IMR-90 (cell line): ENCODE measurements around the gene SHE. TPM values are rescaled to one million over a fixed set of nuclear protein-coding genes. Genes with fewer than 3 reads are reported as not detected.

ENCODE experiments used
- ATAC-seq: fragments of 200-7000 bp; cut with Tn5 transposase; 2 replicates; pipeline ENCODE4 v1.9.1; 2020; ENCODE audit warnings: low read depth, mild to moderate bottlenecking, moderate library complexity
- BruUV-seq: library from RNA; stranded (reverse); fragments of 400-500 nt; replicated peaks from 2 replicates; lab custom pipeline; 2021; lab: Mats Ljungman, UMichigan
- CTCF ChIA-PET: fragments of 300-600 bp; formaldehyde crosslinking; extraction: SDS; loops from one replicate; lab custom pipeline; 2021; ENCODE audit warnings: antibody characterized with exemption; lab: Yijun Ruan, JAX
- POLR2A ChIA-PET: fragments of 300-600 bp; sonication (Branson Sonifier 250); formaldehyde crosslinking; loops from one replicate; lab custom pipeline; 2022; ENCODE audit warnings: antibody characterized with exemption; ENCODE audit not compliant: unreplicated experiment; lab: Charles Lee
- DNase-seq: peaks from one replicate; pipeline ENCODE4 v3.0.0; 2013
- H2AFZ ChIP-seq: replicated peaks from 2 replicates; pipeline ENCODE3; 2013; ENCODE audit warnings: low read length, mild to moderate bottlenecking; ENCODE audit not compliant: poor library complexity
- H2AK5ac ChIP-seq: 2 replicates; pipeline ENCODE4 v1.6.1; 2013; ENCODE audit warnings: low read depth, low read length, inconsistent platforms
- H2AK9ac ChIP-seq: replicated peaks from 2 replicates; pipeline ENCODE3; 2013; ENCODE audit warnings: mild to moderate bottlenecking, low read depth, low read length, moderate library complexity; ENCODE audit not compliant: poor library complexity
- H2BK120ac ChIP-seq: 2 replicates; pipeline ENCODE4 v1.6.1; 2013; ENCODE audit warnings: low read depth, low read length, inconsistent platforms
- H2BK15ac ChIP-seq: 3 replicates; pipeline ENCODE4 v1.6.1; 2013; ENCODE audit warnings: low read depth, low read length, inconsistent platforms
- H2BK20ac ChIP-seq: 2 replicates; pipeline ENCODE4 v1.6.1; 2013; ENCODE audit warnings: low read depth, mild to moderate bottlenecking, inconsistent platforms, low read length, moderate library complexity
- H2BK5ac ChIP-seq: 2 replicates; pipeline ENCODE4 v1.6.1; 2013; ENCODE audit warnings: mild to moderate bottlenecking, low read depth, low read length, inconsistent platforms; ENCODE audit not compliant: poor library complexity, severe bottlenecking
- H3K14ac ChIP-seq: replicated peaks from 2 replicates; pipeline ENCODE4 v1.6.1; 2013; ENCODE audit warnings: low read depth, low read length, inconsistent platforms
- H3K18ac ChIP-seq: 2 replicates; pipeline ENCODE4 v1.6.1; 2013; ENCODE audit warnings: low read depth, low read length, control low read depth
- H3K23ac ChIP-seq: 2 replicates; pipeline ENCODE4 v1.6.1; 2013; ENCODE audit warnings: low read depth, low read length, inconsistent platforms
- H3K27ac ChIP-seq: 2 replicates; pipeline ENCODE4 v1.5.1; 2013; ENCODE audit warnings: mild to moderate bottlenecking, control low read depth, low read length; ENCODE audit not compliant: insufficient read depth
- H3K27me3 ChIP-seq: 2 replicates; pipeline ENCODE4 v1.6.1; 2013; ENCODE audit warnings: low read length; ENCODE audit not compliant: control insufficient read depth, insufficient read depth
- H3K36me3 ChIP-seq: 2 replicates; pipeline ENCODE4 v1.6.1; 2013; ENCODE audit warnings: low read length, mixed read lengths; ENCODE audit not compliant: control insufficient read depth, insufficient read depth
- H3K4ac ChIP-seq: 2 replicates; pipeline ENCODE4 v1.6.1; 2013; ENCODE audit warnings: low read depth, low read length, inconsistent platforms
- H3K4me1 ChIP-seq: 2 replicates; pipeline ENCODE4 v1.6.1; 2013; ENCODE audit warnings: low read length, mixed read lengths; ENCODE audit not compliant: control insufficient read depth, insufficient read depth
- H3K4me2 ChIP-seq: 2 replicates; pipeline ENCODE4 v1.6.1; 2013; ENCODE audit warnings: low read depth, mild to moderate bottlenecking, control low read depth, low read length, moderate library complexity
- H3K4me3 ChIP-seq: 2 replicates; pipeline ENCODE4 v1.5.1; 2013; ENCODE audit warnings: low read depth, mild to moderate bottlenecking, control low read depth, low read length, moderate library complexity; ENCODE audit not compliant: insufficient read depth
- H3K56ac ChIP-seq: 2 replicates; pipeline ENCODE4 v1.6.1; 2013; ENCODE audit warnings: low read length, inconsistent platforms; ENCODE audit not compliant: insufficient read depth; ENCODE audit errors: extremely low read depth
- H3K79me1 ChIP-seq, 2 experiments: 2 replicates each; pipeline ENCODE4 v1.6.1; 2013; ENCODE audit warnings: low read length in 2 of 2, inconsistent platforms in 1 of 2, low read depth in 1 of 2
- H3K9ac ChIP-seq: 2 replicates; pipeline ENCODE4 v1.6.1; 2013; ENCODE audit warnings: low read depth, low read length, control low read depth
- H3K9me1 ChIP-seq: 2 replicates; pipeline ENCODE4 v1.6.1; 2013; ENCODE audit warnings: low read length, inconsistent platforms; ENCODE audit not compliant: insufficient read depth
- H3K9me3 ChIP-seq: 2 replicates; pipeline ENCODE4 v1.6.1; 2013; ENCODE audit warnings: low read length; ENCODE audit not compliant: control insufficient read depth, insufficient read depth
- H4K20me1 ChIP-seq: 2 replicates; pipeline ENCODE4 v1.6.1; 2013; ENCODE audit warnings: low read length, inconsistent platforms; ENCODE audit not compliant: insufficient read depth
- H4K5ac ChIP-seq: 2 replicates; pipeline ENCODE4 v1.6.1; 2013; ENCODE audit warnings: mild to moderate bottlenecking, low read depth, low read length, control low read depth
- H4K8ac ChIP-seq, 2 experiments: 2 replicates each; pipeline ENCODE4 v1.6.1; 2013; ENCODE audit warnings: low read depth in 2 of 2, low read length in 2 of 2, control low read depth in 1 of 2, inconsistent platforms in 1 of 2
- H4K91ac ChIP-seq: 2 replicates; pipeline ENCODE4 v1.6.1; 2013; ENCODE audit warnings: low read depth, low read length, inconsistent platforms; ENCODE audit not compliant: insufficient read depth
- CHD1 ChIP-seq: IDR thresholded peaks from 2 replicates; pipeline ENCODE4 v1.6.1; 2012; ENCODE audit warnings: low read depth, low read length, improper control_type of control experiment
- FOS ChIP-seq: fragments of 150-350 bp; IDR thresholded peaks from 2 replicates; pipeline ENCODE4 v1.6.1; 2016; ENCODE audit warnings: low read depth, low read length
- MAFK ChIP-seq: IDR thresholded peaks from 2 replicates; pipeline ENCODE4 v1.6.1; 2012; ENCODE audit warnings: low read depth, low read length, improper control_type of control experiment
- MAZ ChIP-seq: IDR thresholded peaks from 2 replicates; pipeline ENCODE4 v1.6.1; 2012; ENCODE audit warnings: low read depth, mild to moderate bottlenecking, low read length, improper control_type of control experiment, moderate library complexity, borderline replicate concordance
- MXI1 ChIP-seq: IDR thresholded peaks from 2 replicates; pipeline ENCODE4 v1.6.1; 2012; ENCODE audit warnings: low read depth, mild to moderate bottlenecking, low read length, moderate library complexity, borderline replicate concordance
- POLR2A ChIP-seq: IDR thresholded peaks from 2 replicates; pipeline ENCODE4 v1.6.1; 2012; ENCODE audit warnings: mild to moderate bottlenecking, low read depth, low read length
- RAD21 ChIP-seq: IDR thresholded peaks from 2 replicates; pipeline ENCODE4 v1.6.1; 2012; ENCODE audit warnings: low read length, improper control_type of control experiment
- RCOR1 ChIP-seq: IDR thresholded peaks from 2 replicates; pipeline ENCODE4 v1.6.1; 2012; ENCODE audit warnings: mild to moderate bottlenecking, low read length, improper control_type of control experiment; ENCODE audit not compliant: insufficient replicate concordance
- SMC3 ChIP-seq: fragments of 150-350 bp; IDR thresholded peaks from 2 replicates; pipeline ENCODE4 v1.6.1; 2016; ENCODE audit warnings: low read depth, mild to moderate bottlenecking, antibody characterized with exemption, low read length, moderate library complexity
- USF2 ChIP-seq: fragments of 150-350 bp; IDR thresholded peaks from 2 replicates; pipeline ENCODE4 v1.6.1; 2017; ENCODE audit warnings: mild to moderate bottlenecking, antibody characterized with exemption, low read length, low read depth
- WGBS, 2 experiments: methylation state at CpG; one replicate each; pipeline versions ENCODE4 v1.1.5 to v1.1.7; 2013; ENCODE audit warnings: missing lambda C conversion rate in 2 of 2; ENCODE audit not compliant: insufficient read length in 1 of 2; ENCODE audit errors: extremely low coverage in 2 of 2; 5-methylcytosine and 5-hydroxymethylcytosine counted together
- dilution Hi-C: fragments of 300-500 bp; cut with HindIII; formaldehyde crosslinking; loops from one replicate; pipeline ENCODE4 v1.14.3; 2018; ENCODE audit warnings: low sequenced_read_pairs; ENCODE audit not compliant: unreplicated experiment
- in situ Hi-C: fragments of 300-500 bp; cut with MboI; formaldehyde crosslinking; loops from 3 replicates; pipeline ENCODE4 v1.14.3; 2019; ENCODE audit warnings: low sequenced_read_pairs, inconsistent platforms, mixed read lengths
- intact Hi-C: fragments of 100-400 bp; cut with micrococcal nuclease; formaldehyde crosslinking; loops from 2 replicates; pipeline ENCODE4 v1.10.0; 2022
- polyA plus RNA-seq, 3 experiments: library from polyadenylated mRNA; depleted of rRNA; stranded (reverse); fragments of >200 nt; gene quantifications; 2 replicates each; pipeline ENCODE4 v1.2.3, GENCODE V29; 2012; ENCODE audit warnings: low replicate concordance in 1 of 3
- total RNA-seq: library from RNA; depleted of rRNA; stranded (reverse); fragments of >200 nt; gene quantifications from 2 replicates; pipeline ENCODE4 v1.2.3, GENCODE V29; 2012

The SHE gene
- total and polyA plus RNA-seq, 2 of the 4 experiments (the other 2 are of a cell fraction): not detected

DNA sequence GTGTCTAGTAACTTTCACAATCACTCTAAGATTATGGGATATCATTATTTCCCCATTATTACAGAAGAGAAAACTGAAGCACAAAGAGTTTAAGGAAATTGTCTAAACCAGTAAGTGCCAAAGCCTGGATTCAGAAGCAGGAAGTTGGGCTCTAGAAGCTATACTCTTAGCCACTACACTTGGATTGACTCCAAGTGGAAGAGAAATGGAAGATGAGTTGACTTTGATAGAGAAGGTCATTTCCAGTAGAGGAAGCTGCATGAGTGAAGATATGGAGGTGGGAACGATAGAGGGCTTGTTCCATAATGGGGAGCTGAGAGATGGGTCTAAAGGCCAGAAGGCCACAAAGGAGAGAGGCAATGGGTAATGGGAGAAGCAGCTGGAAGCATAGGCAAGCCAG lies 11.9 kb downstream of the SHE start:
- ChIA-PET CTCF (no interaction called here), POLR2A (no interaction called here)
- no CpG with 5 or more reads among the region's 1 CpG for WGBS, 2 experiments
- no peak overlapping the region for H4K8ac ChIP-seq
- H2BK20ac ChIP-seq: no peak overlapping the region
- in situ Hi-C loops (no loop called here), intact Hi-C loops (no loop called here), dilution Hi-C loops (no loop called here)
- no peak overlapping the region for H3K56ac ChIP-seq
- H2AK9ac ChIP-seq: no peak overlapping the region
- TF ChIP-seq USF2 (no peak), POLR2A (no peak), MXI1 (no peak), FOS (no peak), SMC3 (no peak), MAZ (no peak), RCOR1 (no peak), MAFK (no peak), RAD21 (no peak), CHD1 (no peak)
- H2AFZ ChIP-seq: no peak overlapping the region
- no peak overlapping the region for H2BK15ac ChIP-seq
- H4K5ac ChIP-seq: no peak overlapping the region
- no peak overlapping the region for H3K9ac ChIP-seq
- no peaks in the 10 kb centered on the region for H3K36me3 ChIP-seq
- no peak overlapping the region for H3K27ac ChIP-seq
- no peak overlapping the region for H2BK120ac ChIP-seq
- H3K23ac ChIP-seq: no peak overlapping the region
- no TSS peak for BruUV-seq
- H3K4me1 ChIP-seq: no peaks in the 10 kb centered on the region
- H3K9me1 ChIP-seq: no peaks in the 10 kb centered on the region; the same call in 1 of the 2 replicates
- H4K20me1 ChIP-seq: no peaks in the 10 kb centered on the region
- H3K4me2 ChIP-seq: no peak overlapping the region
- H3K9me3 ChIP-seq: no peaks in the 10 kb centered on the region
- H3K4me3 ChIP-seq: no peak overlapping the region
- ATAC-seq: no peak
- no peak overlapping the region for H2BK5ac ChIP-seq
- no peak overlapping the region for H3K4ac ChIP-seq
- no peak overlapping the region for H3K14ac ChIP-seq
- H3K27me3 ChIP-seq: peaks cover 72% of the 10 kb centered on the region
- no peak overlapping the region for H2AK5ac ChIP-seq
- no peaks in the 10 kb centered on the region for H3K79me1 ChIP-seq
- H3K18ac ChIP-seq: no peak overlapping the region
- no peak for DNase-seq
- no peak overlapping the region for H4K91ac ChIP-seq
